NCI-H2081 (cell line): Measurements from ENCODE around the gene TMEM237.

ENCODE experiments used
- DNase-seq, 2 experiments: peaks; one replicate each; lab custom pipeline; 2025; lab: John Stamatoyannopoulos, UW

TMEM237 gene

GRCh38 chr2:201642086-201642578, 1.2 kb downstream of the TMEM237 start:
- DNase-seq = peak; percentile 67 to 83

DNA sequence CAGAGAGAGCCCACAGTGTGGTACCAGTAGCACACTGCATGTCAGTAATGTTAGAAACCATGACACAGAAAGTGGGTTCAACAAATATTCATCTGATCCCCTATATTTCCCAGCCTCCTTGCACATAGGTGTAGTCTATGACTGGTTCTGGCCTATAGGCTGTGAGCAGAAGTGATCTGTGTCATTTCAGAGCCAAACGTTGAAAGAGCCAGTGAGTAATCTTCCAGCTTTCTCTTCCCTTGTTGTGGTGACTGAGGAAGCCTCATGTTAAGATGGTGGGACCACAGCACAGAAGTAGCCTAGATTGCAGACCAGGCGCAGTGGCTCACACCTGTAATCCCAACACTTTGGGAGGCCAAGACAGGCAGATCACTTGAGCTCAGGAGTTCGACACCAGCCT, 4.1 kb downstream of the TMEM237 start:
- no peak for DNase-seq

GRCh38 chr2:201638326-201638725, 5.0 kb downstream of the TMEM237 start:
- no peak for DNase-seq

GRCh38 chr2:201633661-201634249, 9.5 kb downstream of the TMEM237 start:
- DNase-seq = no peak

- DNase-seq = no peak
Measured at GRCh38 chr2:201631041-201631440, 12.3 kb downstream of the TMEM237 start.

DNA sequence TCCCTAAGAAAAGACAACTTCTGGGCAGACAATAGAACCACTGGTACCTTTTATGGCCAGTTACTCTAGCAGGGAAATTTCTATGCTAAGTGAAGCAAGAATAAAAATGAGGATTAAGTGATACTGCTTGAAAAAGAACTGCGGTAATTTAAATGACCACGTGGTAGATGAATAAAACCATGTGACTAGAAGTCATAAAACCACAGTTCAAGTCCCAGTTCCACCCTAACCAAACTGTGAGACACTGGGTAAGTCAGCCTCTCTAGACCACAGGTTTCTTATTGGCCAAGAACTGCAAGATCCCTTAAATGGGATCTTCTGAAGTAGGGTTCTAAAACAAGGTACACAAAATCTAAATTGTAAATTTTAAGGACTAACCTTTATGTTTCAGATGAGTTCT, 12.7 kb downstream of the TMEM237 start:
- DNase-seq = no peak

DNA sequence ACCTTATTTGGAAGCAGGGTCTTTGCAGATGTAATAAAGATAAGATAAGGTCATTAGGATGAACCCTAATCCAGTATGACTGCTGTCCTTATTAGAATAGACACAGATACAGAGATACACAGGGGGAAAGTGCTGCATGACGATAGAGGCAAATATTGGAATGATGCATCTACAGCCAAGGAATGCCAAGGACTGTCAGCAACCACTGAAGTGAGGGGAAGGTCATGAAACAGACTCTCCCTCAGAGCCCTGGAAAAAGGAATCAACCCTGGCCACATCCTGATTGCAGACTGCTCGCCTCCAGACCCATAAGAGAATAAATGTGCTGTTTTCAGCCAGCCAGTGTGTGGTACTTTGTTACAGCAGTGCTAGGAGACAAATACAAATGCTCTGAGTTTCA, 14.8 kb downstream of the TMEM237 start:
- no peak for DNase-seq

DNA sequence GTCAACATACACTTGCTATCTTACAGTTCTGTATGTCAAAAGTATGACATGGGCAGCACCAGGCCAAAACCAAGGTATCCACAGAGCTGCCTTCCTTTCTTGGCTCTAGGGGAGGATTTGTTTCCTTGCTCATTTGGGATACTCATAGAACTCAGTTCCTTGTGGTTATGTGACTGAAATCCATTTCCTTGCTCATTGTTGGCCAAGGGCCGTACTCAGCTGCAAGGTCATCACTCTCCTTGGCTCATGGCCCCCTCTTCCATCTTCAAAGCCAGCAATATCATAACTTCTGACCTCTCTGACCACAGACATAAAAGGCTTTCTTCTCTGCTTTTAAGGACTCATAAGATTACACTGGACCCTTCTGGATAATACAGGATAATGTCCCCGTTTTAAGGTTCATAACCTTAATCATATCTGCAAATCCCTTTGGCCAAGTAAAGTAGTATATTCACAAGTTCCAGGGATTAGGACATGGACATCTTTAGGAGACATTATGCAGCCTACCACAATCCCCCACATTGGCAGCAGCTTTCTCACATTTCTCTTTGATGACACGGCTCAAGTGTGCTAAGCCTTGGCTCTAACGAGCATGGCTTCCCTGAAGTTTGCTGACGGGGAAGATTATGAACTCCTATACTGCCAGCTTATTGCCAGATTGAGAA, 20.9 kb downstream of the TMEM237 start:
- no peak for DNase-seq

DNA sequence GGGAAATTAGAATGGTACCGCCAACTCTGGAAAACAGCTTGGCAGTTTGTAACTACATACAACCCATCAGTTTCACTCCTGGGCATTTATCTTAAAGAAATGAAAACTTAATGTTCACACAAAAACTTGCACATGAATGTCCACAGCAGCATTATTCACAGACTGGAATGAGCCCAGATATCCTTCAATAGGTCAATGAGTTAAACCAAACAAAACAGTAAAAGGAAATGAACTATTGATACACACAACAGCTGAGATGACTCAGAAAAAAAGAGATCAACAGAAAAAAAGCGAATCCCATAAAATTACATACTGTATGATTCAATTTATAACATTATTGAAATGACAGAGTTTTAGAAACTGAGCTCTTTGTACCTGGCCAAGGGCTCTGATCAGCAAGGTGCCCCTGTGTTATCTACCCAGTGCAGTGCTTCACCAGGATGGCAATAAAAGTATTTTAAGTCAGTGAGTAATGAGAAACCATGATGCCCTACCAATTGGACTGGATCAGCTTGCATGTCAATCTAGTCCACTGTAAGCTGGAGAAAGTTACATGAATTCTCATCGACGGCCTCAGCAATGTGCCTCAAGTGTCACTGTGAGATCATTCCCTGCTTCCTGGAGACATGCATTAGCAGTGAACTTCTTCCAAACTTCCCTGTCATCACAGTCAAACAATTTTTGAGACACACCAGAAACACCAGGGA, 21.9 kb downstream of the TMEM237 start:
- no peak for DNase-seq

DNA sequence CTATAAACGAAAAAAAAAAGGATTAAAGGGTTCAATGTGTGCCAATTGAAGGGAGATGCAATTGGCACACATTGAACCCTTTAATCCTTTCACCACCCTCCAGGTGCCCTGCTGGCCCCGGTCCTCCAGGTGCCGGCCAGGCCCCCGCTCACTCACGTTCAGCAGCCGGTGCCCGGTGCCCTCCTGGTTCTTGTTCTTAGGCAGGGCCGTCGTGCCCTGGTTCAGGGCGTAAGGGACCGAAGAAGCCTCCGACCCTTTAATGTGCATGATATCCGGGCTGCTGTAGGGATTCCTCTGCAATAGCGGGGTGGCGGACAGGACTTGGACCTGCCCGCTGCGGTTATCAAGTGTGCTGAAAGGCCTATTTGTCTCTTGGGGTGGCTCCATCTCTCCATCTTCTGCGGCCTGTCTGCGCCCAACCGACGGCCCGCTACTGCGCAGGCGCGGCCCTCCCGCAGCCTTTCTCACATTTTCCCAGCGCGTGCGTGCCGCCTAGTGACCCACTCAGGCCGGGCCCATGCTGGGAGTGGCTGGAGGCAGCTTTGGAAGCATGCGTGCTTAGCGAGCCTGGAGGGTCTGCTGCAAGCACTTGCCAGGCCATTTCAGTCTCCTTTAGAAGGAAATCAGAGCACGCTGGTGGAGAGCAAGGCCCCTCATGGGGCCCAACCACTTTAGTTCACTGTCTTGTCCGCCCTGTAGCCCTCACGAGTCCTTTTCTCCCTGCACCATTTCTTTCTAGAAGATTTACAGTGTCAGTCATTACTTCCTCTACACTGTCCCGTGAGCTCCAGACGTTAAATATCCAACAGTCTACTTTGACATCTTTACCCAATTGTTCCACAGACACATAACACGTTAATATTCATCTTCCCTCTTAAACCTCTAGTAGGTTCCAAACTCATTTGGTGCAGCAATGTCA, 24.3 kb downstream of the TMEM237 start:
- peak; percentile 66 to 78 for DNase-seq

DNA sequence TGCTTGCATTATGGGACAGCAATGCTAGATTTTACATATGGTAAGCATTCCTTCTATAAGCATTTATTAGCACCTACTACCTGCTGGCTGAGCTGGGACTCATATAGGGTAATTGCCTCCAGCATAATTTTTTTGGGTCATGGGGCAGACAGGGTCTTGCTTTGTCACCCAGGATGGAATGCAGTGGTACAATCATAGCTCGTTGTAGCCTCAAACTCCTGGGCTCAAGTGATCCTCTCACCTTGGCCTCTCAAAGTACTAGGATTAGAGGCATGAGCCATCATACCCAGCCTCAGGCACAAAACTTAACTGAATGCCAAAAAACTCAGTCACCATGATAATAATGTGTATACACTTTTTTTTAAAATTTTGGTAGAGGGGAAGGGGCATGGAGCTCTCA, 35.3 kb downstream of the TMEM237 start:
- no peak for DNase-seq

DNA sequence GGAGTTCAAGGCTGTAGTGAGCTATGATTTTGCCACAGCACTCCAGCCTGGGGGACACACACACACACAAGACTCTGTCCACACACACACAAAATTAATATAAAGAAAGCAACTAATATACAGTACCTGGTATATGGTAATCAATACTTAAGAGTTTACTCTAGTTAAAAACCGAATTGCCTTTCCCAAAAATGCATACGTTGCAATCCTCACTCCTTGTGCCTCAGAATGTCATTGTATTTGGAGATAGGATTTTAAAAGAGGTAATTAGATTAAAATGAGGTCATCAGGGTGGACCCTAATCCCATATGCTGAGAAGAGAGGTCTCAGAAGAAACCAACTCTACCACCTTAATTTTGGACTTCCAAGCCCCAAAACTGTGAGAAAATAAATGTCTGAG, 35.7 kb downstream of the TMEM237 start:
- no peak for DNase-seq

DNA sequence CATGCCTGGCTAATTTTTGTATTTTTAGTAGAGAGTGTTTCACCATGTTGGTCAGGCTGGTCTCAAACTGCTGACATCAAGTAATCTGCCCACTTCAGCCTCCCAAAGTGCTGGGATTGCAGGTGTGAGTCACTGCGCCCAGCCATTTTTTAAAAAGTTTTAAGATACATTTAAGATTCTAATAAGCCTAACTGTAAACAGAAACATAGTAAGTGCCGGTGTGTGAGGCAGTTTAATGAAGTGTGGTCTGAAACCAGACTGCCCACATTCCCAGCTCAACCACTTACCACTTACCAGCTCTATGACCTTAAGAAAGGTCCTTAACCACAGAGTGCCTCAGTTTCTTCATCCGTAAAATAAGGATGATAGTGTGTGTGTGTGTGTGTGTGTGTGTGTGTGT, 42.4 kb downstream of the TMEM237 start:
- DNase-seq = no peak

GRCh38 chr2:201597397-201597796, 45.9 kb downstream of the TMEM237 start:
- no peak for DNase-seq

- no peak for DNase-seq
Measured at GRCh38 chr2:201580486-201580885, 62.8 kb downstream of the TMEM237 start.

- DNase-seq = no peak
Measured at GRCh38 chr2:201579536-201579935, 63.8 kb downstream of the TMEM237 start.

- DNase-seq = no peak
Measured at GRCh38 chr2:201575971-201576370, 67.3 kb downstream of the TMEM237 start.

DNA sequence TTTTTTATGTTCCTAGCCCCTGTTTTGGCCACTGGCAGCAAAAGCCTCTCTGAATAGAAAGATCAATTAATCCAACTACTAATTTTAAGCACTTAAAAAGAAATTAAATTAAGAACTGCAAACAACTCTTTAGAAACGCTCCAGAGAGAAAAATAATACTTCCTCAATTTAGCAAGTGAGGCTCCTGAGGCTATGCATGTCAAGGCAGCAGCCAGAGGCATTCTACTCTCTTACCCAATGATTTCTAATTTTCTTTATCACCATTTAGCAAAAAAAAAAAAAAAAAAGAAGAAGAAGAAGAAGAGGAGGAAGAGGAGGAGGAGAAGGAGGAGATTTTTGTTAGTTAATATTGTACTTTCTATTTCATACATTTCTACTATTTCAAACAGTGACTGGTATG, 68.5 kb downstream of the TMEM237 start:
- no peak for DNase-seq

- DNase-seq = no peak
Measured at GRCh38 chr2:201572846-201573508, 70.3 kb downstream of the TMEM237 start.
